ENCODE measurements around the gene PTPN12.
"Not testable (repeated sequence)": the region's sequence is repeated elsewhere in the genome, so short reads cannot be mapped to it uniquely, and the experiment has no call there.

PTPN12 gene

DNA sequence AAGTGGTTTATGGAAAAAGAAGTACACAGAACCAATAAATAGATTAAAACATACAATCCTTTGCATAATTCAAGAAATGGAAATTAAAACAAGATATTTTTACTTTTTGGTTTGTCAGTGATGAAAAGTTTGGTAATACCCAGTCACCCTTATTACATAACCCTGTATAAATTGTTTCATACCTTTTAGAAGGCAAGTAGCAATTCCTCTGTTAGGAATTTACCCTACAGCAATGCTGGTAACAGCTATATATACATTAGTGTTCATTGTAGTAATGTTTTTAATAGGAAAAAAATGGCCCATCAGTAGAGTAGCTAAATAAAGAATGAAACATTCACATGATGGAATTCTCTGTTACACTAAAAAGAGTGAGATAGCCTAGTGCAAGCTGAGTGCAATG is 42.7 kb downstream of the PTPN12 start:
- DNase-seq (ENCODE audit: low spot score) = no peak

- no peak for DNase-seq (ENCODE audit: low spot score)
Observed at GRCh38 chr7:77580762-77581350, 43.8 kb downstream of the PTPN12 start.

- no peak for DNase-seq (ENCODE audit: low spot score)
Observed at GRCh38 chr7:77587272-77587671, 50.2 kb downstream of the PTPN12 start.

DNA sequence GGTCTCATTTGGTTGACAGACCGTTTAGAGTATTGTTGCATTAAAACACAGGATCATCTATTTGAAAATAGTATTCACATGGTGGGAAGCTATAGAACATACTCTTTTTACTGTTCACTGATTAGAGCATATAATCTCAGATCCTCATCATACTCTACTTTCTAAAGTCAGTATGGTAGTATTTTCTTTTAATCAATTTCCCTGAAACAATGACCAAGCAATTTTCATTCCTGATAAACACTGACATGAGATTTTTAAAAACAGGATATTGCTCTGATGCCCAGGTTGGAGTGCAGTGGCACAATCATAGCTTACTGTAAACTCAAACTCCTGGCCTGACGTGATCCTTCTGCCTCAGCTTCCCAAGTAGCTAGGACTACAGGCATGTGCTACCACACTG is 63.9 kb downstream of the PTPN12 start:
- no peak for DNase-seq (ENCODE audit: low spot score)

DNA sequence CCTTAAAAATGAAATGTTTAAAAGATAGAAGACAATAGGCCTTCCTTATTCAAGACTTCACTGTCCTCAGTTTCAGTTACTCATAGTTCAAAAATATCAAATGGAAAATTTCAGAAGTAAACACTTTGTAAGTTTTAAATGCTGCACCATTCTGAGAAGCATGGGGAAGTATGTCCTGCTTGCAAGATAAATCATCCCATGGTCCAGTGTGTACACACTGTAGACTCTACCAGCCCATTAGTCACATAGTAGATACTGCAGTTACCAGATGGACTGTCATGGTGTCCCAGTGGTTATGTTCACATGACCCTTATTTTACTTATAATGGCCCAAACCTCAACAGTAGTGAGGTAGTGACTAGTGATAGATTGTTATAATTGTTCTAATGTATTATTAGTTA is 69.5 kb downstream of the PTPN12 start:
- no peak for DNase-seq (ENCODE audit: low spot score)

- no peak for DNase-seq (ENCODE audit: low spot score)
Observed at GRCh38 chr7:77619314-77619713, 82.2 kb downstream of the PTPN12 start.

GRCh38 chr7:77626586-77627308 is 89.7 kb downstream of the PTPN12 start:
- DNase-seq (ENCODE audit: low spot score) = no peak

DNA sequence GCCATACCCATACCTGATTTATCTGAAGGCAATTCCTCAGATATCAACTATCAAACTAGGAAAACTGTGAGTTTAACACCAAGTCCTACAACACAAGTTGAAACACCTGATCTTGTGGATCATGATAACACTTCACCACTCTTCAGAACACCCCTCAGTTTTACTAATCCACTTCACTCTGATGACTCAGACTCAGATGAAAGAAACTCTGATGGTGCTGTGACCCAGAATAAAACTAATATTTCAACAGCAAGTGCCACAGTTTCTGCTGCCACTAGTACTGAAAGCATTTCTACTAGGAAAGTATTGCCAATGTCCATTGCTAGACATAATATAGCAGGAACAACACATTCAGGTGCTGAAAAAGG is 90.2 kb downstream of the PTPN12 start:
- DNase-seq (ENCODE audit: low spot score) = no peak

- no peak for DNase-seq (ENCODE audit: low spot score)
Observed at GRCh38 chr7:77629797-77630196, 92.7 kb downstream of the PTPN12 start.

GRCh38 chr7:77631820-77632219 is 94.7 kb downstream of the PTPN12 start:
- DNase-seq (ENCODE audit: low spot score) = no peak

- no peak for DNase-seq (ENCODE audit: low spot score)
Observed at GRCh38 chr7:77644774-77645173, 107.7 kb downstream of the PTPN12 start.

DNA sequence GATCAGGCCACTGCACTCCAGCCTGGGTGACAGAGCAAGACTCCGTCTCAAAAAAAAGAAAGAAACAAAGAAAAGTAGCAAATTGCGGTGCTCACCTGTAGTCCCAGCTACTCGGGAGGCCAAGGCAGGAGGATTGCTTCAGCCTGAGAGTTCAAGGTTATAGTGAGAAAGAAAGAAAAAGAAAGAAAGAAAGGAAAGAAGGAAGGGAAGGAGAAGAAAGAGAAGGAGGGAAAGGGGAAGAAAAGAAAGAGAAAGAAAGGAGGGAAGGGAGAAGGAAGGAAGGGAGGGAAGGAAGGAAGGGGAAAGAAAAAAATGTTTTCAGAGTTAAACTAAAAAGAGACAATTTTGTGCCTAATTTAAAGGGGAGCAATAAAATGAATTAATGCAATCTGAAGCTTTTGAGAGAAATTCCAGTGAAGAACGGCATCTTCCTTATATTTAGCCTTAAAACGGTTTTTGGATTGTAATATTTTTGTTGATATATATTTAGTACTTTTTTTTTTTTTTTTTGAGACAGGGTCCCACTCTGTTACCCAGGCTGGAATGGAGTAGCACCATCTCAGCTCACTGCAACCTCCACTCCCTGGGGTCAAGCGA is 111.7 kb downstream of the PTPN12 start:
- DNase-seq (ENCODE audit: low spot score) = no peak

DNA sequence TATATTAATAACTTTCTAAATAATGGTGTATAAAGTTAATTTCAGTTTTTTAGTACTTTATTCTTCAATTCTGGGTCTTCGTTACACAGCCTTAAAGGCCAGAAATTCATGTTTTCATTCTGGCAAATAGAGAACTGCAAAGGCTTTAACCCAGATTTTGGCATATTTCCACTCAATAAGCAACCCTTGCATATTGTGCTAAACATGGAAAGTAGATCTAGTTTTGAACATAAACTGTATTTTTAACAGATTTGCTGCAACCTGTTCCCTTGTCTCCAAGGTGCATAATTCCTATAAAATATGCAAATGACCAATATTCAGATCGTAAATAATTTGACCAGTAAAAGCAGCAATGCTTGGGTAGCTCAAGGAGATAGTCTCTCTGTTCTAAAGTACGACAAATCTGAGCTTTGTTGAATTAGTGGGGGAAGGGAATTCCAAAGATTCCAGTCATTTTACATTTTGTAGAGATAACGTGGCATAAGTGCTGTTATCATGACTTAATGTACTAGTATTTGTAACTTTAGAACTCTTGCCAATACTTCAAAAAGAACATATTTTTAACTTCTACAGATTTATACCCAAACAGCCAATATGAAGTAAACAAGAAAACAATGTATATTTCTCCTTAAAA is 112.7 kb downstream of the PTPN12 start:
- no peak for DNase-seq (ENCODE audit: low spot score)

DNA sequence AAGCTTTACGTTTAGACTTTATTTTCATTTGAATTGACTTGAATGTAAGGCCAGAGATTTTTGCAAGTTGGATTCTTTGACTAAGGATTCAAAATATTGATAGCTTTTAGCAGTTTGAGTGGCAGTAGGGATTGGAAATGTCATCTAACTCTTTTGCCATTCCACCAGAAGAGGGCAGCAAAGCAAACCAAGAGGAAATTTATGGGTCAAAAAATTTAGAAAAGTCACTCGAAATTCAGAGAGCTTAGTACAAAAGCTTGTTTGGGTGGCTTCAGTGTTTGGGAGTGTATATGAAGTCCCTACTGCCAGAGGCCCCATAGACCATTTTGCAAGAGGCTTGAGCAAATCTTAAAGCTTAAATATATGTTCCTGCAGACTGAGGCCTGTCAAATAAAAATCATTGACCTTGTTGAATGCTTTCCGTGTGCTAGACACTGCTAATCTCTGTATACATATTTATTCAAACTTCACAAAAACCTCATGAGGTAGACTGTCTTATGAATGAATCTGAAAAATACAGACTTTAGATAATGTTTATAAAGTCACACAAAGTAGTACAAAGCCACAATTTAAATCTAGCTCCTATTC is 114.6 kb downstream of the PTPN12 start:
- DNase-seq (ENCODE audit: low spot score) = peak; percentile 69

DNA sequence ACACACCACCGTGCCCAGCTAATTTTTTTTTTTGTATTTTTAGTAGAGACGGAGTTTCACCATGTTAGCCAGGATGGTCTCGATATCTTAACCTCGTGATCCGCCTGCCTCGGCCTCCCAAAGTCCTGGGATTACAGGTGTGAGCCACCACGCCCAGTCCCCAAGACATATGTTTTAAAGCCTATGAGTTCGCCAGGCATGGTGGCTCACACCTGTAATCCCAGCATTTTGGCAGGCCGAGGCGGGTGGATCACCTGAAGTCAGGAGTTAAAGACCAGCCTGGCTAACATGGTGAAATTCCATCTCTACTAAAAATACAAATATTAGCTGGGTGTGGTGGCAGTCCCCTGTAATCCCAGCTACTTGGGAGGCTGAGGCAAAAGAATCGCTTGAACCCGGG is 115.7 kb downstream of the PTPN12 start:
- not testable (repeated sequence) for DNase-seq (ENCODE audit: low spot score)

DNA sequence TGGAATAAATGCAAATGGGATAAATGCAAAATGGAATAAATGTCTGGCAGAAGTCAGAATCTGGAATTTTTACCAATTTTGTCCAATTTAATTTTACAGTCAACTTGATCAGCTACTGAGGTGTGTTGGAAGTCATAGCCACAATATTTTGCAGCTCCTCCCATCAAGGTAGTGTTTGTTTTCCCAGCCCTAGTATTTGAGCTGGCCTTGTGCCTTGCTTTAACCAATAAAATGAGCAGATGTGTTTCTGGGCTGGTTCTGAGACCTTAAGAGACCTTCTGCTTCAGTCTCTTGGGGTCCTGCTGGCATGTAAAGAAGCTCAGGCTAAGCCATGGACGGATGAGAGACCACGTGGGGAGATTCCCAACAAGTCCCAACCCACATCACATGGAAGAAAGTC is 116.5 kb downstream of the PTPN12 start:
- DNase-seq (ENCODE audit: low spot score) = no peak

- DNase-seq (ENCODE audit: low spot score) = no peak
Observed at GRCh38 chr7:77655356-77655755, 118.3 kb downstream of the PTPN12 start.

- DNase-seq (ENCODE audit: low spot score) = no peak
Observed at GRCh38 chr7:77655836-77656455, 118.9 kb downstream of the PTPN12 start.

GRCh38 chr7:77657427-77658224 is 120.5 kb downstream of the PTPN12 start:
- peak; percentile 76 for DNase-seq (ENCODE audit: low spot score)

GRCh38 chr7:77658928-77659327 is 121.8 kb downstream of the PTPN12 start:
- no peak for DNase-seq (ENCODE audit: low spot score)

DNA sequence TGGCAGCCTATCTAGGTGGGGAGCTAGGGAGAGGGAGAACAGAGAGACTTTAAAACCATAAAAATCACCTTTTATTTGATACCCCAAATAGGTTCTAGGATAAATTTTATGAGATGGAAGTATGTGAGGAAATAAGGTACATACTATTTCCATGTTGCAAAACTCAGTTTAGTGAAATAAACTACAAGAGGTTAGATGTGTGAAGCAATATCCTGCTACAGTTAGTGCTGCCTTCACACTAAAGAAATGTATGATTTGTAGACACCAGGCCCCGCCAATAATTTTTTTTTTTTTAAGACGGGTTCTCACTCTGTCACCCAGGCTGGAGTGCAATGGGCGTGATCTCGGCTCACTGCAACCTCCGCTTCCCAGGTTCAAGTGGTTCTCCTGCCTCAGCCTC is 124.7 kb downstream of the PTPN12 start:
- DNase-seq (ENCODE audit: low spot score) = no peak

- DNase-seq (ENCODE audit: low spot score) = no peak
Observed at GRCh38 chr7:77662869-77663268, 125.8 kb downstream of the PTPN12 start.
